ENCODE measurements around the gene PANK4. TPM values are rescaled to one million over a fixed set of nuclear protein-coding genes. Genes with fewer than 3 reads are reported as not detected.

Gene PANK4
- total RNA-seq, 1 experiment from 2014 or later: 45.6 TPM

- no peaks in the 10 kb centered on the region for H3K4me1 ChIP-seq (ENCODE audit: insufficient read depth, low read length, poor library complexity, severe bottlenecking)
- ChIA-PET CTCF (no interaction called here), POLR2A (ENCODE audit: low non-redundant PET) (no interaction called here)
- H3K9me3 ChIP-seq (ENCODE audit: low read depth, low read length, poor library complexity, severe bottlenecking): no peaks in the 10 kb centered on the region
- no peak for TF ChIP-seq EZH2 (IDR thresholded peaks at IDR 0.05; ENCODE audit: borderline replicate concordance, low read depth, low read length, poor library complexity, severe bottlenecking)
- no peak for TF ChIP-seq CTCF (conservative IDR thresholded peaks at IDR 0.05; ENCODE audit: low read depth, low read length)
- H3K36me3 ChIP-seq (ENCODE audit: insufficient read depth, low read length, poor library complexity, severe bottlenecking): no peaks in the 10 kb centered on the region
- BruUV-seq (replicated peaks): no TSS peak
- intact Hi-C loops (cut with micrococcal nuclease; ENCODE audit: unreplicated experiment): no loop called here
- H3K27me3 ChIP-seq (replicated peaks; ENCODE audit: insufficient read depth, low read depth, low read length, poor library complexity): peaks cover 32% of the 10 kb centered on the region
- no peak for DNase-seq (ENCODE audit: low spot score)
- no peak overlapping the region for H3K4me3 ChIP-seq (ENCODE audit: low read depth, low read length, poor library complexity, severe bottlenecking)
- H3K27ac ChIP-seq (ENCODE audit: low read depth, low read length, poor library complexity, severe bottlenecking): no peak overlapping the region
Measured at GRCh38 chr1:2458687-2459086, 67.7 kb downstream of the PANK4 start.

Other genes starting within 250 kb of the PANK4 start
- gene MORN1, start 135.0 kb downstream of the PANK4 start, total RNA-seq (2021): 24.7 and 29.8 TPM in 2 replicates
- gene RER1, start 134.8 kb downstream of the PANK4 start, total RNA-seq (2021): 152 and 154 TPM in 2 replicates
- gene PEX10, start 114.0 kb downstream of the PANK4 start, total RNA-seq (2021): 27.6 and 28.0 TPM in 2 replicates
- 0.13 TPM in 1 of 2 replicates, not detected in the other for gene PLCH2, start 50.3 kb downstream of the PANK4 start, total RNA-seq (2021)
- gene HES5, start 3.7 kb upstream of the PANK4 start, total RNA-seq (2021): not detected in 2 replicates
- gene TNFRSF14, start 29.8 kb upstream of the PANK4 start, total RNA-seq (2021): 4.6 and 7.6 TPM in 2 replicates
- 34.8 and 41.0 TPM in 2 replicates for gene PRXL2B, start 60.2 kb upstream of the PANK4 start, total RNA-seq (2021)
- gene MMEL1, start 106.4 kb upstream of the PANK4 start, total RNA-seq (2021): not detected in 2 replicates

All from A673 (cell line).